Ascending aorta (tissue), 2 donors: ENCODE results near the gene ARL15. TPM values are rescaled to one million over a fixed set of nuclear protein-coding genes. Genes with fewer than 3 reads are reported as not detected.

Source experiments
- DNase-seq, 2 donors: peaks; one replicate each; pipeline ENCODE4 v3.0.0-alpha.2; 2019; ENCODE audit warnings: low spot score in 2 of 2
- H3K27ac ChIP-seq, 2 donors: fragments of 200-600 bp; sonication (generic); one replicate each; pipeline ENCODE4 v1.5.1; 2016 to 2017; ENCODE audit warnings: mild to moderate bottlenecking in 1 of 2
- H3K27me3 ChIP-seq: fragments of 200-600 bp; sonication (generic); one replicate; pipeline ENCODE4 v1.5.1; 2017
- H3K36me3 ChIP-seq, 2 donors: fragments of 200-600 bp; sonication (generic); one replicate each; pipeline ENCODE4 v1.5.1; 2016
- H3K4me1 ChIP-seq, 2 donors: fragments of 200-600 bp; sonication (generic); one replicate each; pipeline ENCODE4 v1.5.1; 2016 to 2017; ENCODE audit warnings: mild to moderate bottlenecking in 1 of 2
- H3K4me3 ChIP-seq, 2 donors: fragments of 200-600 bp; sonication (generic); one replicate each; pipeline ENCODE4 v1.5.1; 2016 to 2017; ENCODE audit warnings: mild to moderate bottlenecking in 1 of 2
- H3K9me3 ChIP-seq, 2 donors: fragments of 200-600 bp; sonication (generic); one replicate each; pipeline ENCODE4 v1.5.1; 2016
- intact Hi-C: fragments of 100-400 bp; cut with DNase I; formaldehyde crosslinking; loops from one replicate; pipeline ENCODE4 v1.15.1; 2023
- total RNA-seq: library from RNA; depleted of rRNA; stranded (reverse); fragments of >200 nt; gene quantifications from one replicate; pipeline ENCODE4 v1.1.0, GENCODE V29; 2016
- TF ChIP-seq, protein P1 (sequence below), 3 experiments: fragments of 200-600 bp in 2 of 3; fragments of 450-650 bp in 1 of 3; sonication (generic) in 2 of 3; IDR thresholded peaks; one replicate each; pipeline ENCODE4 v1.5.1; 2016 to 2019; ENCODE audit warnings: antibody characterized with exemption in 3 of 3, mild to moderate bottlenecking in 1 of 3, moderate library complexity in 1 of 3

The ARL15 gene
- total RNA-seq, 1 donor from 2014 or later = 12.5 TPM

GRCh38 chr5:54115735-54116403 lies 194.5 kb downstream of the ARL15 start:
- no peaks in the 10 kb centered on the region for H3K36me3 ChIP-seq
- no peak overlapping the region for H3K4me3 ChIP-seq
- H3K9me3 ChIP-seq = no peaks in the 10 kb centered on the region
- intact Hi-C loops = no loop called here
- H3K27ac ChIP-seq = no peak overlapping the region
- no peak for DNase-seq
- H3K4me1 ChIP-seq = no peaks in the 10 kb centered on the region
- no peaks in the 10 kb centered on the region for H3K27me3 ChIP-seq
- TF ChIP-seq, protein P1, sequence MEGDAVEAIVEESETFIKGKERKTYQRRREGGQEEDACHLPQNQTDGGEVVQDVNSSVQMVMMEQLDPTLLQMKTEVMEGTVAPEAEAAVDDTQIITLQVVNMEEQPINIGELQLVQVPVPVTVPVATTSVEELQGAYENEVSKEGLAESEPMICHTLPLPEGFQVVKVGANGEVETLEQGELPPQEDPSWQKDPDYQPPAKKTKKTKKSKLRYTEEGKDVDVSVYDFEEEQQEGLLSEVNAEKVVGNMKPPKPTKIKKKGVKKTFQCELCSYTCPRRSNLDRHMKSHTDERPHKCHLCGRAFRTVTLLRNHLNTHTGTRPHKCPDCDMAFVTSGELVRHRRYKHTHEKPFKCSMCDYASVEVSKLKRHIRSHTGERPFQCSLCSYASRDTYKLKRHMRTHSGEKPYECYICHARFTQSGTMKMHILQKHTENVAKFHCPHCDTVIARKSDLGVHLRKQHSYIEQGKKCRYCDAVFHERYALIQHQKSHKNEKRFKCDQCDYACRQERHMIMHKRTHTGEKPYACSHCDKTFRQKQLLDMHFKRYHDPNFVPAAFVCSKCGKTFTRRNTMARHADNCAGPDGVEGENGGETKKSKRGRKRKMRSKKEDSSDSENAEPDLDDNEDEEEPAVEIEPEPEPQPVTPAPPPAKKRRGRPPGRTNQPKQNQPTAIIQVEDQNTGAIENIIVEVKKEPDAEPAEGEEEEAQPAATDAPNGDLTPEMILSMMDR (IDR thresholded peaks at IDR 0.05) = no peak

GRCh38 chr5:54113060-54113459 lies 197.3 kb downstream of the ARL15 start:
- DNase-seq = no peak

DNA sequence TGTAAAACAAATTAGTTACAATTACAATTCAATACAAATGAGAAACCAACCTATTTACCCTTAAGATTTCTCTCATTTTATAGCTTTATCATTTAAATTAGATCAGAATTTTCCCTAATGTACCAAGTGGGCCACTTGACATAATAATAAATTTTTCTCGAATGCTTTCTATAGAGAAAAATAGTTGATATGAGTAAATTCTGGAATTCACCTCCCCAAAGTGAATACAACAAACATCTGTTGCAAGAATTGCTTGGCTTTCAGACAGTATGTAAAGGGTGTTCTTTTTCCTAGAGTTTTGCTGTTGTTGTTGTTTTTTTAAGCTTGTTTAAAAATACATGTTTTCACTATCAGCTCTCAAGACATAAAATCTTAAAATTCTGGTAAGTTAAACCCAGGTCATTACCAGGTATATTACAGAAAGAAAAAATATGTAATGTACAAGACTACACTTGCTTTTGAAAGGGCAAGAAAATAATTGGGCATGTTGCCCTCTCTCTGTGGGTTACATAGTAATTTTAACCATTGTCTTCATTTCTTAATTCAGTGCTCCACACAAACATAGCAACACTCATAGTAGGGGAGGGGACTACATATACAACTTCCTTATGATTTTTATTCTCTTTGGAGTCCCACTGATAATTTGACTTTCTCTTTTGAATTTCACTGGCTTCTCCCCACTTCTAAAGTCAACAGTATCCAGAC lies 200.6 kb downstream of the ARL15 start:
- Histone ChIP-seq H3K36me3 (no peaks in the 10 kb centered on the region), H3K4me3 (no peak overlapping the region), H3K27ac (no peak overlapping the region), H3K9me3 (no peaks in the 10 kb centered on the region), H3K27me3 (no peaks in the 10 kb centered on the region), H3K4me1 (no peaks in the 10 kb centered on the region)
- intact Hi-C loops = no loop called here
- TF ChIP-seq, protein P1 (IDR thresholded peaks at IDR 0.05) = no peak
- no peak for DNase-seq

More at GRCh38 chr5:54113060-54113459, 197.3 kb downstream of the ARL15 start:
- H3K27me3 ChIP-seq = no peaks in the 10 kb centered on the region
- TF ChIP-seq, protein P1 (IDR thresholded peaks at IDR 0.05) = no peak
- intact Hi-C loops = no loop called here
- no peak overlapping the region for H3K27ac ChIP-seq
- H3K4me3 ChIP-seq = no peak overlapping the region
- no peaks in the 10 kb centered on the region for H3K36me3 ChIP-seq
- no peaks in the 10 kb centered on the region for H3K4me1 ChIP-seq
- H3K9me3 ChIP-seq = no peaks in the 10 kb centered on the region

DNA sequence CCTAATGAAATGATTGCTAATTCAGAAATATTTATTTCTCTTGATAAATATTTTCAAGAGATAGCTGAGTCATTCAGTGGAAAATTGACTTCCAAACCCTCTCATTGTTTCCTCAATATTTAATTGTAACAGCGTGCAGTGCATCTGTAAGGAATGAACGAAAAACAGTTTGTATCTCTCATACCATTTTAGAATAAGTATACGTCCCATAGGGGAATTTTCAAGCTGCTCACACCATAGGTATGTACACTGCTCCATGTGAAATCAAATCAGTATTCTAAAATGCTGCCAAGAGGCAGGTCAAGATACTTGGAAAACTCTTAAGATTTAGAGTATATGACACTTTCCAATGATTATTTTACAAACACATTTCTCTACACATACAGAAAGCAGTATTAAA lies 202.2 kb downstream of the ARL15 start:
- TF ChIP-seq, protein P1 (IDR thresholded peaks at IDR 0.05) = no peak
- DNase-seq = no peak
- intact Hi-C loops = no loop called here

DNA sequence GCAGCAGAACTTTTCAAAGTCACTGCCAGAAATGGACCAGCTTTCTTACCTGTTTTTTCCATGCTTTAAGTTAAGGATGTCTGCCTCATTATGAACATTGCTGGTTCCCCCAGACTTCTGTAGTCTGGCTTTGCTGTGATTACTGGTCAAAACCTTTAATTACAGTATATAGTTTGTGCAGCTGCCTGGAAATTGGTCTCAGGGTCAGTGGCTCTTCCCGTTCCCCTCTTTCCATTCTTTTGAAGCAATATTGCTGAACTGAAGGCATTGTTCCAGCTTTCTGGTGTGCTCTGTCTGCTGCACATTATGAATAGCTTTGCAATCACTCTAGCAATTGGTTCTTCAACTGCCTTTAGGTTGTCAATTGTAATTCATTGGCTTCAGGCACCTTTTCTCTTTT lies 206.5 kb downstream of the ARL15 start:
- intact Hi-C loops = no loop called here

More for the DNA sequence above, 202.2 kb downstream of the ARL15 start:
- Histone ChIP-seq H3K4me1 (no peaks in the 10 kb centered on the region), H3K9me3 (no peaks in the 10 kb centered on the region), H3K4me3 (no peak overlapping the region), H3K27ac (no peak overlapping the region), H3K36me3 (no peaks in the 10 kb centered on the region), H3K27me3 (no peaks in the 10 kb centered on the region)

More for the DNA sequence above, 206.5 kb downstream of the ARL15 start:
- Histone ChIP-seq H3K4me1 (no peaks in the 10 kb centered on the region), H3K36me3 (no peaks in the 10 kb centered on the region), H3K27ac (no peak overlapping the region), H3K9me3 (no peaks in the 10 kb centered on the region), H3K4me3 (no peak overlapping the region), H3K27me3 (no peaks in the 10 kb centered on the region)
- no peak for DNase-seq
- TF ChIP-seq, protein P1 (IDR thresholded peaks at IDR 0.05) = no peak
